ENCODE data around the gene RYR3. TPM values are rescaled to one million over a fixed set of nuclear protein-coding genes. Genes with fewer than 3 reads are reported as not detected.

The RYR3 gene
- total RNA-seq, 1 donor from 2014 or later: 0.61 TPM

GRCh38 chr15:33517944-33518343 is 207.2 kb downstream of the RYR3 start:
- no peak for TF ChIP-seq CTCF (IDR thresholded peaks at IDR 0.05)
- no peak overlapping the region for H3K27ac ChIP-seq
- no peak overlapping the region for H3K4me3 ChIP-seq
- H3K27me3 ChIP-seq: no peaks in the 10 kb centered on the region
- no peaks in the 10 kb centered on the region for H3K36me3 ChIP-seq
- ATAC-seq (no peak), DNase-seq (no peak)
- intact Hi-C loops (cut with DNase I): no loop called here
- no peaks in the 10 kb centered on the region for H3K4me1 ChIP-seq
- no peaks in the 10 kb centered on the region for H3K9me3 ChIP-seq

GRCh38 chr15:33518421-33518820 is 207.7 kb downstream of the RYR3 start:
- H3K36me3 ChIP-seq: no peaks in the 10 kb centered on the region
- no peaks in the 10 kb centered on the region for H3K27me3 ChIP-seq
- TF ChIP-seq CTCF (IDR thresholded peaks at IDR 0.05): no peak
- H3K9me3 ChIP-seq: no peaks in the 10 kb centered on the region
- H3K27ac ChIP-seq: no peak overlapping the region
- H3K4me1 ChIP-seq: no peaks in the 10 kb centered on the region
- no peak overlapping the region for H3K4me3 ChIP-seq
- intact Hi-C loops (cut with DNase I): no loop called here
- ATAC-seq: no peak
- DNase-seq: no peak

GRCh38 chr15:33524274-33524673 is 213.5 kb downstream of the RYR3 start:
- Histone ChIP-seq H3K4me3 (no peak overlapping the region), H3K27me3 (no peaks in the 10 kb centered on the region), H3K9me3 (no peaks in the 10 kb centered on the region), H3K4me1 (no peaks in the 10 kb centered on the region), H3K27ac (no peak overlapping the region), H3K36me3 (no peaks in the 10 kb centered on the region)
- DNase-seq (no peak), ATAC-seq (no peak)
- no peak for TF ChIP-seq CTCF (IDR thresholded peaks at IDR 0.05)
- intact Hi-C loops (cut with DNase I): no loop called here

GRCh38 chr15:33526532-33526931 is 215.8 kb downstream of the RYR3 start:
- no peaks in the 10 kb centered on the region for H3K4me1 ChIP-seq
- DNase-seq: no peak
- no peak overlapping the region for H3K27ac ChIP-seq
- no peak overlapping the region for H3K4me3 ChIP-seq
- no peak for ATAC-seq
- TF ChIP-seq CTCF (IDR thresholded peaks at IDR 0.05): no peak
- no peaks in the 10 kb centered on the region for H3K36me3 ChIP-seq
- H3K27me3 ChIP-seq: no peaks in the 10 kb centered on the region
- H3K9me3 ChIP-seq: no peaks in the 10 kb centered on the region
- intact Hi-C loops (cut with DNase I): no loop called here

- intact Hi-C loops (cut with DNase I): no loop called here
- no peak for TF ChIP-seq CTCF (IDR thresholded peaks at IDR 0.05)
These were observed 222.4 kb downstream of the RYR3 start for GRCh38 chr15:33533197-33533596.

GRCh38 chr15:33534642-33535041 is 223.9 kb downstream of the RYR3 start:
- intact Hi-C loops (cut with DNase I): no loop called here
- TF ChIP-seq CTCF (IDR thresholded peaks at IDR 0.05): no peak
- DNase-seq: no peak
- Histone ChIP-seq H3K27me3 (no peaks in the 10 kb centered on the region), H3K36me3 (no peaks in the 10 kb centered on the region), H3K27ac (no peak overlapping the region), H3K9me3 (no peaks in the 10 kb centered on the region), H3K4me3 (no peak overlapping the region), H3K4me1 (no peaks in the 10 kb centered on the region)
- no peak for ATAC-seq

More at GRCh38 chr15:33533197-33533596, 222.4 kb downstream of the RYR3 start:
- Histone ChIP-seq H3K27ac (no peak overlapping the region), H3K36me3 (no peaks in the 10 kb centered on the region), H3K9me3 (no peaks in the 10 kb centered on the region), H3K27me3 (no peaks in the 10 kb centered on the region), H3K4me3 (no peak overlapping the region), H3K4me1 (no peaks in the 10 kb centered on the region)
- no peak for ATAC-seq
- no peak for DNase-seq

Data from upper lobe of right lung (tissue), 1 donor.